ENCODE measurements around the gene SOWAHC. TPM values are rescaled to one million over a fixed set of nuclear protein-coding genes. Genes with fewer than 3 reads are reported as not detected.

The SOWAHC gene
- total and polyA plus RNA-seq, 2 of the 13 experiments (the other 11 are each of a cell fraction or from before 2014, with no cell fraction given): 21.2 to 22.5 TPM

DNA sequence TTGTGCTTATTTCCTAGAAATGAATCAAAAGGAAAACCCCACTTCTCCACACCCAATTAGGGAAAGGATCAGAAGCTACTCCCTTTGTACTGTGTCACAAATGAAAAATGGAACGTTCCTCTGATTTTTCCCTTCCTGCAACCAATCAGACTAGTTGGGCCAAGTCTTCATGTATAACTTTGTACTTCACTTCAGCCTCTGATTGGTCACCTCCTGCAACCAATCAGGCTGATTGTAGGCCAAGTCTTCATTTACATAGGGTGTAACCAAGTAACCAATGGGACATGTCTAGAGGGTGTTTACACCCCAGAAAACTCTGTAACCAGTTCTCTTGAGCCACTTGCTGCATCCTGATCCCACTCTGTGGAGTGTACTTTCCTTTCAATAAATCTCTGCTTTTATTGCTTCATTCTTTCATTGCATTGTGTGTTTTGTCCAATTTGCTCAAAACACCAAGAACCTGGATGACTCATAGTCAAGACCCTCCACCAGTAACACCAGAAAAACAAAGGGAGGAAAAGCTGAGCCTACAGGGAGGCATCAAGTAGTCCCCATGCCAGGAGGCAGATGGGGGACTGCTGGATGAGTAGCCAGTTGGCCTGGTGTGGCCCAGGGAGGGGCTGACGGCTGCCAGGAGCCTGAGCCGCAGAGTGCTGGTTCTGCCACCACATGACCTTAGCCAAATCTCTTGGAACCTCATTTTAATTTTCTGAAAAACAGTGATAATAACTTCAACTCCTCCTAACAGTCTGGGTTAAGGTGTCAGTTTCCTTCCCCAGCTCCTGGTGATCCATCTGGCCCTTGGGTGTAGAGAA lies 46.1 kb downstream of the SOWAHC start (continued):
- TF ChIP-seq, protein P1, sequence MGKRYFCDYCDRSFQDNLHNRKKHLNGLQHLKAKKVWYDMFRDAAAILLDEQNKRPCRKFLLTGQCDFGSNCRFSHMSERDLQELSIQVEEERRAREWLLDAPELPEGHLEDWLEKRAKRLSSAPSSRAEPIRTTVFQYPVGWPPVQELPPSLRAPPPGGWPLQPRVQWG (CRISPR knock-in tag; IDR thresholded peaks at IDR 0.05; ENCODE audit: borderline replicate concordance, low read depth): no peak
- TF ChIP-seq POLR2AphosphoS2 (IDR thresholded peaks at IDR 0.05; ENCODE audit: low read depth, low read length) (no peak), ZNF747 (CRISPR knock-in tag; IDR thresholded peaks at IDR 0.05; ENCODE audit: borderline replicate concordance) (no peak), FOXJ3 (CRISPR knock-in tag; IDR thresholded peaks at IDR 0.05; ENCODE audit: borderline replicate concordance) (no peak), ZNF672 (CRISPR knock-in tag; IDR thresholded peaks at IDR 0.05) (no peak), ZNF160 (CRISPR knock-in tag; IDR thresholded peaks at IDR 0.05) (no peak), ZNF136 (CRISPR knock-in tag; IDR thresholded peaks at IDR 0.05; ENCODE audit: low read depth) (no peak), PPARG (CRISPR knock-in tag; conservative IDR thresholded peaks at IDR 0.05) (no peak)
- TF ChIP-seq, protein P2, sequence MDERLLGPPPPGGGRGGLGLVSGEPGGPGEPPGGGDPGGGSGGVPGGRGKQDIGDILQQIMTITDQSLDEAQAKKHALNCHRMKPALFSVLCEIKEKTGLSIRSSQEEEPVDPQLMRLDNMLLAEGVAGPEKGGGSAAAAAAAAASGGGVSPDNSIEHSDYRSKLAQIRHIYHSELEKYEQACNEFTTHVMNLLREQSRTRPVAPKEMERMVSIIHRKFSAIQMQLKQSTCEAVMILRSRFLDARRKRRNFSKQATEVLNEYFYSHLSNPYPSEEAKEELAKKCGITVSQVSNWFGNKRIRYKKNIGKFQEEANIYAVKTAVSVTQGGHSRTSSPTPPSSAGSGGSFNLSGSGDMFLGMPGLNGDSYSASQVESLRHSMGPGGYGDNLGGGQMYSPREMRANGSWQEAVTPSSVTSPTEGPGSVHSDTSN (CRISPR knock-in tag; IDR thresholded peaks at IDR 0.05): no peak
- TF ChIP-seq, protein P3, sequence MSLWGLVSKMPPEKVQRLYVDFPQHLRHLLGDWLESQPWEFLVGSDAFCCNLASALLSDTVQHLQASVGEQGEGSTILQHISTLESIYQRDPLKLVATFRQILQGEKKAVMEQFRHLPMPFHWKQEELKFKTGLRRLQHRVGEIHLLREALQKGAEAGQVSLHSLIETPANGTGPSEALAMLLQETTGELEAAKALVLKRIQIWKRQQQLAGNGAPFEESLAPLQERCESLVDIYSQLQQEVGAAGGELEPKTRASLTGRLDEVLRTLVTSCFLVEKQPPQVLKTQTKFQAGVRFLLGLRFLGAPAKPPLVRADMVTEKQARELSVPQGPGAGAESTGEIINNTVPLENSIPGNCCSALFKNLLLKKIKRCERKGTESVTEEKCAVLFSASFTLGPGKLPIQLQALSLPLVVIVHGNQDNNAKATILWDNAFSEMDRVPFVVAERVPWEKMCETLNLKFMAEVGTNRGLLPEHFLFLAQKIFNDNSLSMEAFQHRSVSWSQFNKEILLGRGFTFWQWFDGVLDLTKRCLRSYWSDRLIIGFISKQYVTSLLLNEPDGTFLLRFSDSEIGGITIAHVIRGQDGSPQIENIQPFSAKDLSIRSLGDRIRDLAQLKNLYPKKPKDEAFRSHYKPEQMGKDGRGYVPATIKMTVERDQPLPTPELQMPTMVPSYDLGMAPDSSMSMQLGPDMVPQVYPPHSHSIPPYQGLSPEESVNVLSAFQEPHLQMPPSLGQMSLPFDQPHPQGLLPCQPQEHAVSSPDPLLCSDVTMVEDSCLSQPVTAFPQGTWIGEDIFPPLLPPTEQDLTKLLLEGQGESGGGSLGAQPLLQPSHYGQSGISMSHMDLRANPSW (CRISPR knock-in tag; IDR thresholded peaks at IDR 0.05; ENCODE audit: borderline replicate concordance): no peak
- TF ChIP-seq, protein P4, sequence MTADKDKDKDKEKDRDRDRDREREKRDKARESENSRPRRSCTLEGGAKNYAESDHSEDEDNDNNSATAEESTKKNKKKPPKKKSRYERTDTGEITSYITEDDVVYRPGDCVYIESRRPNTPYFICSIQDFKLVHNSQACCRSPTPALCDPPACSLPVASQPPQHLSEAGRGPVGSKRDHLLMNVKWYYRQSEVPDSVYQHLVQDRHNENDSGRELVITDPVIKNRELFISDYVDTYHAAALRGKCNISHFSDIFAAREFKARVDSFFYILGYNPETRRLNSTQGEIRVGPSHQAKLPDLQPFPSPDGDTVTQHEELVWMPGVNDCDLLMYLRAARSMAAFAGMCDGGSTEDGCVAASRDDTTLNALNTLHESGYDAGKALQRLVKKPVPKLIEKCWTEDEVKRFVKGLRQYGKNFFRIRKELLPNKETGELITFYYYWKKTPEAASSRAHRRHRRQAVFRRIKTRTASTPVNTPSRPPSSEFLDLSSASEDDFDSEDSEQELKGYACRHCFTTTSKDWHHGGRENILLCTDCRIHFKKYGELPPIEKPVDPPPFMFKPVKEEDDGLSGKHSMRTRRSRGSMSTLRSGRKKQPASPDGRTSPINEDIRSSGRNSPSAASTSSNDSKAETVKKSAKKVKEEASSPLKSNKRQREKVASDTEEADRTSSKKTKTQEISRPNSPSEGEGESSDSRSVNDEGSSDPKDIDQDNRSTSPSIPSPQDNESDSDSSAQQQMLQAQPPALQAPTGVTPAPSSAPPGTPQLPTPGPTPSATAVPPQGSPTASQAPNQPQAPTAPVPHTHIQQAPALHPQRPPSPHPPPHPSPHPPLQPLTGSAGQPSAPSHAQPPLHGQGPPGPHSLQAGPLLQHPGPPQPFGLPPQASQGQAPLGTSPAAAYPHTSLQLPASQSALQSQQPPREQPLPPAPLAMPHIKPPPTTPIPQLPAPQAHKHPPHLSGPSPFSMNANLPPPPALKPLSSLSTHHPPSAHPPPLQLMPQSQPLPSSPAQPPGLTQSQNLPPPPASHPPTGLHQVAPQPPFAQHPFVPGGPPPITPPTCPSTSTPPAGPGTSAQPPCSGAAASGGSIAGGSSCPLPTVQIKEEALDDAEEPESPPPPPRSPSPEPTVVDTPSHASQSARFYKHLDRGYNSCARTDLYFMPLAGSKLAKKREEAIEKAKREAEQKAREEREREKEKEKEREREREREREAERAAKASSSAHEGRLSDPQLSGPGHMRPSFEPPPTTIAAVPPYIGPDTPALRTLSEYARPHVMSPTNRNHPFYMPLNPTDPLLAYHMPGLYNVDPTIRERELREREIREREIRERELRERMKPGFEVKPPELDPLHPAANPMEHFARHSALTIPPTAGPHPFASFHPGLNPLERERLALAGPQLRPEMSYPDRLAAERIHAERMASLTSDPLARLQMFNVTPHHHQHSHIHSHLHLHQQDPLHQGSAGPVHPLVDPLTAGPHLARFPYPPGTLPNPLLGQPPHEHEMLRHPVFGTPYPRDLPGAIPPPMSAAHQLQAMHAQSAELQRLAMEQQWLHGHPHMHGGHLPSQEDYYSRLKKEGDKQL (CRISPR knock-in tag; IDR thresholded peaks at IDR 0.05; ENCODE audit: low read depth): no peak
